Colonic mucosa (tissue), 4 donors: Measurements from ENCODE around the gene GSN. TPM values are rescaled to one million over a fixed set of nuclear protein-coding genes. Genes with fewer than 3 reads are reported as not detected.
A peak's percentile ranks its signal among the peaks of the same experiment; 100 is the strongest.

Experiments
- DNase-seq: peaks from one replicate; pipeline ENCODE4 v3.0.0-alpha.2; 2020
- H3K27ac ChIP-seq: fragments of 200-600 bp; one replicate; pipeline ENCODE4 v1.8.0; 2021
- H3K27me3 ChIP-seq: fragments of 200-600 bp; one replicate; pipeline ENCODE4 v1.8.0; 2021
- H3K36me3 ChIP-seq: fragments of 200-600 bp; one replicate; pipeline ENCODE4 v1.8.0; 2021
- H3K4me1 ChIP-seq: fragments of 200-600 bp; one replicate; pipeline ENCODE4 v1.8.0; 2021; ENCODE audit warnings: mild to moderate bottlenecking
- H3K4me3 ChIP-seq: fragments of 200-600 bp; one replicate; pipeline ENCODE4 v1.8.0; 2021
- H3K9ac ChIP-seq, 2 donors: one replicate each; pipeline ENCODE4 v1.7.0; 2013; ENCODE audit warnings: control low read depth in 2 of 2, low read depth in 2 of 2, low read length in 2 of 2
- H3K9me3 ChIP-seq: fragments of 200-600 bp; one replicate; pipeline ENCODE4 v1.8.0; 2021
- CTCF ChIP-seq: fragments of 200-600 bp; IDR thresholded peaks from one replicate; pipeline ENCODE4 v1.8.0; 2022; ENCODE audit warnings: antibody characterized with exemption, mild to moderate bottlenecking
- intact Hi-C: fragments of 100-400 bp; cut with DNase I; formaldehyde crosslinking; loops from one replicate; pipeline ENCODE4 v1.14.1; 2022
- total RNA-seq, 2 donors: library from RNA; stranded (reverse); fragmentation: NEBNext Ultra II Directional in 1 of 2; extraction: Animal tissue kit (Norgen Biotek cat#: 25700) in 1 of 2; gene quantifications; one replicate each; pipeline ENCODE4 v1.2.1, GENCODE V29; 2021
- donor health status: healthy.
- donor health status: DM: no; HTN: no; CAD: no.
- donor health status: DM: no; HTN: no; CAD: no.

Gene GSN
- total RNA-seq, 2 donors from 2014 or later, result 413 to 553 TPM

GRCh38 chr9:121285835-121286687 is 18.1 kb downstream of the GSN start:
- intact Hi-C loops, result no loop called here
- peaks cover 47% of the 10 kb centered on the region for H3K4me1 ChIP-seq
- peak overlapping the region; percentile 98 for H3K27ac ChIP-seq
- no peaks in the 10 kb centered on the region for H3K36me3 ChIP-seq
- H3K9ac ChIP-seq, result peak overlapping the region; percentile 9 to 88
- DNase-seq, result peak; percentile 64
- H3K9me3 ChIP-seq, result no peaks in the 10 kb centered on the region
- no peak overlapping the region for H3K4me3 ChIP-seq
- no peaks in the 10 kb centered on the region for H3K27me3 ChIP-seq
- TF ChIP-seq CTCF, result no peak

- Histone ChIP-seq H3K36me3 (no peaks in the 10 kb centered on the region), H3K9me3 (no peaks in the 10 kb centered on the region), H3K4me3 (peak overlapping the region; percentile 8), H3K9ac (peak overlapping the region; percentile 32 to 88), H3K4me1 (peaks cover 43% of the 10 kb centered on the region), H3K27ac (peak overlapping the region; percentile 98), H3K27me3 (no peaks in the 10 kb centered on the region)
- DNase-seq, result no peak
- no peak for TF ChIP-seq CTCF
- intact Hi-C loops, result no loop called here
Measured at GRCh38 chr9:121286688-121286972, 18.7 kb downstream of the GSN start.

- no peak for TF ChIP-seq CTCF
- H3K36me3 ChIP-seq, result no peaks in the 10 kb centered on the region
- peaks cover 42% of the 10 kb centered on the region for H3K4me1 ChIP-seq
- H3K4me3 ChIP-seq, result peak overlapping the region; percentile 8
- no peaks in the 10 kb centered on the region for H3K9me3 ChIP-seq
- DNase-seq, result peak; percentile 91
- peak overlapping the region; percentile 98 for H3K27ac ChIP-seq
- peak overlapping the region; percentile 62 to 88 for H3K9ac ChIP-seq
- H3K27me3 ChIP-seq, result no peaks in the 10 kb centered on the region
- intact Hi-C loops, result no loop called here
Measured at GRCh38 chr9:121286973-121287741, 19.2 kb downstream of the GSN start.

GRCh38 chr9:121288673-121289025 is 20.7 kb downstream of the GSN start:
- peak overlapping the region; percentile 28 to 61 for H3K9ac ChIP-seq
- peak; percentile 47 for DNase-seq
- intact Hi-C loops, result no loop called here

More at GRCh38 chr9:121288673-121289025, 20.7 kb downstream of the GSN start:
- no peak overlapping the region for H3K4me3 ChIP-seq
- peak overlapping the region; percentile 98 for H3K27ac ChIP-seq
- H3K4me1 ChIP-seq, result peaks cover 29% of the 10 kb centered on the region
- no peaks in the 10 kb centered on the region for H3K9me3 ChIP-seq
- TF ChIP-seq CTCF, result no peak
- H3K36me3 ChIP-seq, result no peaks in the 10 kb centered on the region
- H3K27me3 ChIP-seq, result no peaks in the 10 kb centered on the region
